Body of pancreas (tissue), 4 donors: ENCODE results near the gene CRYGN. TPM values are rescaled to one million over a fixed set of nuclear protein-coding genes. Genes with fewer than 3 reads are reported as not detected.

ENCODE experiments used
- ATAC-seq: fragments of 150-250 bp; one replicate; pipeline ENCODE4 v1.9.1; 2016
- DNase-seq, 4 donors: peaks; one replicate each; pipeline ENCODE4 v3.0.0-alpha.2; 2019
- H3K27ac ChIP-seq, 4 donors: fragments of 200-600 bp; sonication (generic); 1 replicate in 3 of 4; 2 replicates in 1 of 4; pipeline versions ENCODE4 v1.5.1 to v1.6.1; 2016 to 2019; ENCODE audit warnings: mild to moderate bottlenecking in 1 of 4, mixed read lengths in 1 of 4, moderate library complexity in 1 of 4
- H3K27me3 ChIP-seq, 2 donors: fragments of 200-600 bp; sonication (generic); one replicate each; pipeline ENCODE4 v1.6.0; 2016; ENCODE audit warnings: mild to moderate bottlenecking in 1 of 2
- H3K36me3 ChIP-seq, 2 donors: fragments of 200-600 bp; sonication (generic); replicated peaks in 1 of 2; 2 replicates each; pipeline ENCODE4 v1.5.1; 2016; ENCODE audit warnings: low read depth in 2 of 2; ENCODE audit not compliant: insufficient read depth in 1 of 2
- H3K4me1 ChIP-seq: fragments of 200-600 bp; sonication (generic); one replicate; pipeline ENCODE4 v1.6.0; 2016
- H3K4me3 ChIP-seq, 2 donors: fragments of 200-600 bp; sonication (generic); 1 replicate in 1 of 2; 2 replicates in 1 of 2; pipeline ENCODE4 v1.5.1; 2016 to 2019
- H3K9me3 ChIP-seq, 3 donors: fragments of 200-600 bp; sonication (generic); 1 replicate in 2 of 3; 2 replicates in 1 of 3; pipeline ENCODE4 v1.5.1; 2016
- CTCF ChIP-seq, 7 experiments: fragments of 450-650 bp in 4 of 7; fragments of 200-600 bp in 3 of 7; sonication (generic) in 3 of 7; IDR thresholded peaks; one replicate each; pipeline ENCODE4 v1.5.1; 2016 to 2019; ENCODE audit warnings: antibody characterized with exemption in 7 of 7
- POLR2A ChIP-seq, 3 donors: fragments of 450-650 bp; IDR thresholded peaks; one replicate each; pipeline ENCODE4 v1.6.1; 2016; ENCODE audit warnings: antibody characterized with exemption in 3 of 3, mild to moderate bottlenecking in 2 of 3
- WGBS, 2 donors: methylation state at CpG; one replicate each; pipeline ENCODE4 v1.1.5; 2017; 5-methylcytosine and 5-hydroxymethylcytosine counted together
- intact Hi-C: fragments of 100-400 bp; cut with DNase I; formaldehyde crosslinking; loops from one replicate; pipeline ENCODE4 v1.15.1; 2023
- total RNA-seq, 2 donors: library from RNA; depleted of rRNA; stranded (reverse); fragments of >200 nt; gene quantifications; one replicate each; pipeline ENCODE4 v1.1.0, GENCODE V29; 2016

CRYGN gene
- total RNA-seq, 2 donors from 2014 or later, result not detected

- Histone ChIP-seq H3K36me3 (no peaks in the 10 kb centered on the region), H3K9me3 (no peaks in the 10 kb centered on the region), H3K27me3 (no peaks in the 10 kb centered on the region), H3K27ac (no peak overlapping the region), H3K4me1 (peaks cover 23% of the 10 kb centered on the region), H3K4me3 (no peak overlapping the region)
- no peak for DNase-seq
- WGBS, 2 donors, result 76 to 78% methylated on average over 4 of the region's 4 CpGs
- intact Hi-C loops, result no loop called here
- no peak for TF ChIP-seq POLR2A (IDR thresholded peaks at IDR 0.05)
- no peak for TF ChIP-seq CTCF (IDR thresholded peaks at IDR 0.05)
- no peak for ATAC-seq
These were observed 16.8 kb upstream of the CRYGN start for GRCh38 chr7:151456782-151457181.

- H3K27ac ChIP-seq, result no peak overlapping the region
- no peaks in the 10 kb centered on the region for H3K27me3 ChIP-seq
- 88 to 89% methylated on average over 5 of the region's 5 CpGs for WGBS, 2 donors
- DNase-seq (no peak), ATAC-seq (no peak)
- TF ChIP-seq CTCF (IDR thresholded peaks at IDR 0.05) (no peak), POLR2A (IDR thresholded peaks at IDR 0.05) (no peak)
- no peak overlapping the region for H3K4me3 ChIP-seq
- no peaks in the 10 kb centered on the region for H3K36me3 ChIP-seq
- no peaks in the 10 kb centered on the region for H3K9me3 ChIP-seq
- intact Hi-C loops, result no loop called here
- peaks cover 23% of the 10 kb centered on the region for H3K4me1 ChIP-seq
These were observed 16.3 kb upstream of the CRYGN start for GRCh38 chr7:151456276-151456675.

- intact Hi-C loops, result no loop called here
- TF ChIP-seq POLR2A (IDR thresholded peaks at IDR 0.05) (no peak), CTCF (IDR thresholded peaks at IDR 0.05) (no peak)
These were observed 15.7 kb upstream of the CRYGN start for GRCh38 chr7:151455690-151456089.

GRCh38 chr7:151454932-151455530, 15.1 kb upstream of the CRYGN start:
- H3K27ac ChIP-seq, result no peak overlapping the region
- no peak for DNase-seq
- H3K27me3 ChIP-seq, result no peaks in the 10 kb centered on the region
- ATAC-seq, result no peak
- no peak overlapping the region for H3K4me3 ChIP-seq
- H3K9me3 ChIP-seq, result no peaks in the 10 kb centered on the region
- 76 to 91% methylated on average over 9 to 11 of the region's 15 CpGs for WGBS, 2 donors
- peaks cover 11% of the 10 kb centered on the region for H3K4me1 ChIP-seq
- H3K36me3 ChIP-seq, result no peaks in the 10 kb centered on the region
- intact Hi-C loops, result no loop called here
- TF ChIP-seq POLR2A (IDR thresholded peaks at IDR 0.05), result no peak
- no peak for TF ChIP-seq CTCF (IDR thresholded peaks at IDR 0.05)

More at GRCh38 chr7:151455690-151456089, 15.7 kb upstream of the CRYGN start:
- 89% methylated on average over 4 of the region's 4 CpGs for WGBS, 2 donors
- Histone ChIP-seq H3K36me3 (no peaks in the 10 kb centered on the region), H3K4me1 (peaks cover 18% of the 10 kb centered on the region), H3K9me3 (no peaks in the 10 kb centered on the region), H3K27ac (no peak overlapping the region), H3K4me3 (no peak overlapping the region), H3K27me3 (no peaks in the 10 kb centered on the region)
- DNase-seq (no peak), ATAC-seq (no peak)

- H3K4me1 ChIP-seq, result peaks cover 4% of the 10 kb centered on the region
- no peaks in the 10 kb centered on the region for H3K36me3 ChIP-seq
- DNase-seq, result no peak
- no peaks in the 10 kb centered on the region for H3K27me3 ChIP-seq
- no peak overlapping the region for H3K4me3 ChIP-seq
- ATAC-seq, result no peak
- no peak overlapping the region for H3K27ac ChIP-seq
- intact Hi-C loops, result no loop called here
- H3K9me3 ChIP-seq, result no peaks in the 10 kb centered on the region
- TF ChIP-seq CTCF (IDR thresholded peaks at IDR 0.05), result no peak
- TF ChIP-seq POLR2A (IDR thresholded peaks at IDR 0.05), result no peak
- WGBS, 2 donors, result 91% methylated on average over 13 to 14 of the region's 14 CpGs
These were observed 14.4 kb upstream of the CRYGN start for GRCh38 chr7:151454305-151454704.
